ENCODE measurements around the gene ADAMTS18. TPM values are rescaled to one million over a fixed set of nuclear protein-coding genes. Genes with fewer than 3 reads are reported as not detected.

ADAMTS18 gene
- total and polyA plus RNA-seq, 2 donors (not counting 3 experiments of a cell fraction or from before 2014, with no cell fraction given) = 18.4 to 27.5 TPM

- TF ChIP-seq POLR2AphosphoS5 (IDR thresholded peaks at IDR 0.05; ENCODE audit: insufficient read depth, low read depth, low read length) = no peak
- TF ChIP-seq POLR2A (IDR thresholded peaks at IDR 0.05; ENCODE audit: low read depth, low read length) = no peak
- no peak for TF ChIP-seq EZH2 (IDR thresholded peaks at IDR 0.05; ENCODE audit: borderline replicate concordance, low read depth, low read length, severe bottlenecking)
- no peak for TF ChIP-seq FOS (IDR thresholded peaks at IDR 0.05; ENCODE audit: borderline replicate concordance, insufficient read depth, low read length)
- no peak for FAIRE-seq
These were observed 117.8 kb downstream of the ADAMTS18 start for GRCh38 chr16:77317059-77317458.

GRCh38 chr16:77310877-77311276 lies 124.0 kb downstream of the ADAMTS18 start:
- ChIA-PET CTCF (no interaction called here), POLR2A (no interaction called here)
- H3K4me2 ChIP-seq (ENCODE audit: insufficient read depth, low read length) = no peak overlapping the region
- H3K27me3 ChIP-seq (ENCODE audit: control insufficient read depth in 2 of 2, insufficient read depth in 2 of 2, low read length in 2 of 2) = no peaks in the 10 kb centered on the region
- no peak overlapping the region for H3K9ac ChIP-seq (replicated peaks; ENCODE audit: extremely low read depth, insufficient read depth, low read length)
- no peaks in the 10 kb centered on the region for H3K9me3 ChIP-seq (replicated peaks; ENCODE audit: control insufficient read depth, insufficient read depth, low read length)
- H3K79me2 ChIP-seq (ENCODE audit: control insufficient read depth, insufficient read depth, low read length) = no peaks in the 10 kb centered on the region
- BruUV-seq (replicated peaks) = no TSS peak
- dilution Hi-C loops (cut with MboI; ENCODE audit: extremely low pct_ligation_motif_present, low sequenced_read_pairs) = no loop called here
- no peaks in the 10 kb centered on the region for H3K9me1 ChIP-seq (replicated peaks; ENCODE audit: control insufficient read depth, extremely low read depth, insufficient read depth, low read length)
- no peak for DNase-seq (ENCODE audit: low read depth, low spot score)
- TF ChIP-seq JUN (IDR thresholded peaks at IDR 0.05; ENCODE audit: borderline replicate concordance, insufficient read depth, insufficient read length, low read depth) = no peak
- TF ChIP-seq CTCF (IDR thresholded peaks at IDR 0.05; ENCODE audit: extremely low read depth in 1 of 2, insufficient read depth in 1 of 2, low read depth in 1 of 2, low read length in 2 of 2) = no peak
- TF ChIP-seq MYC (IDR thresholded peaks at IDR 0.05; ENCODE audit: low read depth, low read length) = no peak
- TF ChIP-seq EZH2 (IDR thresholded peaks at IDR 0.05; ENCODE audit: borderline replicate concordance, low read depth, low read length, severe bottlenecking) = no peak
- no peak for TF ChIP-seq POLR2A (IDR thresholded peaks at IDR 0.05; ENCODE audit: low read depth, low read length)
- TF ChIP-seq GATA2 (IDR thresholded peaks at IDR 0.05; ENCODE audit: insufficient read depth, insufficient read length, low read depth, low read length) = no peak
- no peak for TF ChIP-seq MAX (IDR thresholded peaks at IDR 0.05; ENCODE audit: insufficient read depth, insufficient read length)
- no peak for TF ChIP-seq POLR2AphosphoS5 (IDR thresholded peaks at IDR 0.05; ENCODE audit: insufficient read depth, low read depth, low read length)
- no peak for TF ChIP-seq FOS (IDR thresholded peaks at IDR 0.05; ENCODE audit: borderline replicate concordance, insufficient read depth, low read length)
- H2AFZ ChIP-seq (ENCODE audit: low read depth, low read length) = no peak overlapping the region
- FAIRE-seq = no peak
- H3K4me1 ChIP-seq (ENCODE audit: control insufficient read depth, extremely low read depth, insufficient read depth, low read length) = peaks cover 22% of the 10 kb centered on the region
- H4K20me1 ChIP-seq (replicated peaks; ENCODE audit: control insufficient read depth, extremely low read depth, insufficient read depth, low read length) = no peaks in the 10 kb centered on the region
- intact Hi-C loops (cut with micrococcal nuclease) = no loop called here
- H3K36me3 ChIP-seq (ENCODE audit: control insufficient read depth in 2 of 2, extremely low read depth in 1 of 2, insufficient read depth in 2 of 2, low read length in 2 of 2) = no peaks in the 10 kb centered on the region
- H3K27ac ChIP-seq (ENCODE audit: insufficient read depth, low read depth, low read length) = no peak overlapping the region
- H3K4me3 ChIP-seq (replicated peaks in 1 of 3; ENCODE audit: insufficient read depth in 1 of 3, low read depth in 1 of 3, low read length in 3 of 3) = no peak overlapping the region

More at GRCh38 chr16:77317059-77317458, 117.8 kb downstream of the ADAMTS18 start:
- H3K9me3 ChIP-seq (replicated peaks; ENCODE audit: control insufficient read depth, insufficient read depth, low read length) = no peaks in the 10 kb centered on the region
- H3K27me3 ChIP-seq (ENCODE audit: control insufficient read depth in 2 of 2, insufficient read depth in 2 of 2, low read length in 2 of 2) = no peaks in the 10 kb centered on the region
- peaks cover 0 to 3% of the 10 kb centered on the region in 2 experiments for H3K36me3 ChIP-seq (ENCODE audit: control insufficient read depth in 2 of 2, extremely low read depth in 1 of 2, insufficient read depth in 2 of 2, low read length in 2 of 2)
- H4K20me1 ChIP-seq (replicated peaks; ENCODE audit: control insufficient read depth, extremely low read depth, insufficient read depth, low read length) = no peaks in the 10 kb centered on the region
- no peak overlapping the region for H2AFZ ChIP-seq (ENCODE audit: low read depth, low read length)
- DNase-seq (ENCODE audit: low read depth, low spot score) = no peak
- H3K4me3 ChIP-seq (replicated peaks in 1 of 3; ENCODE audit: insufficient read depth in 1 of 3, low read depth in 1 of 3, low read length in 3 of 3) = no peak overlapping the region
- intact Hi-C loops (cut with micrococcal nuclease) = no loop called here
- H3K4me2 ChIP-seq (ENCODE audit: insufficient read depth, low read length) = no peak overlapping the region
- ChIA-PET POLR2A (no interaction called here), CTCF (no interaction called here)
- H3K4me1 ChIP-seq (ENCODE audit: control insufficient read depth, extremely low read depth, insufficient read depth, low read length) = no peaks in the 10 kb centered on the region
- H3K9ac ChIP-seq (replicated peaks; ENCODE audit: extremely low read depth, insufficient read depth, low read length) = no peak overlapping the region
- no TSS peak for BruUV-seq (replicated peaks)
- dilution Hi-C loops (cut with MboI; ENCODE audit: extremely low pct_ligation_motif_present, low sequenced_read_pairs) = no loop called here
- no peaks in the 10 kb centered on the region for H3K79me2 ChIP-seq (ENCODE audit: control insufficient read depth, insufficient read depth, low read length)
- H3K9me1 ChIP-seq (replicated peaks; ENCODE audit: control insufficient read depth, extremely low read depth, insufficient read depth, low read length) = no peaks in the 10 kb centered on the region
- no peak overlapping the region for H3K27ac ChIP-seq (ENCODE audit: insufficient read depth, low read depth, low read length)
